Measurements from ENCODE around the gene CCNE1.

DNA sequence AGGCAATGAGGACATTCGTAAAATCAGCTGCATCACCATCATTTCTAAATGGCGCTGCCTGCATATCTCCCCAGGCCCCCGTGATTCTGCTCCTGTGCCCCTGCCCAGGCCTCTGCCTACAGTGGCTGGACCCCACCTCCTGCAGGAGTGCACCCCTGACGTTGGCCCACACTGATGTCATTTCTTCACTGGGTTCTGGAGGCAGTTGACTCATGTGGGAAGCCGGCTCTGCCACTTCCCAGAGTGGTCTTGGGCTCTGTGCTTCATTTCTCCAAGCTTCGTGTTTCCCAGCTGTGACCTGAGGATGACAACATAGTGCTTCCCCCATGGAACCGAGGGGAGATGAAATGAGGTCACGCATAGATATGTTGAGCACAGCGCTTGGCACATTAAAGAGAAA, 19.9 kb downstream of the CCNE1 start:
- TF ChIP-seq, protein P1, sequence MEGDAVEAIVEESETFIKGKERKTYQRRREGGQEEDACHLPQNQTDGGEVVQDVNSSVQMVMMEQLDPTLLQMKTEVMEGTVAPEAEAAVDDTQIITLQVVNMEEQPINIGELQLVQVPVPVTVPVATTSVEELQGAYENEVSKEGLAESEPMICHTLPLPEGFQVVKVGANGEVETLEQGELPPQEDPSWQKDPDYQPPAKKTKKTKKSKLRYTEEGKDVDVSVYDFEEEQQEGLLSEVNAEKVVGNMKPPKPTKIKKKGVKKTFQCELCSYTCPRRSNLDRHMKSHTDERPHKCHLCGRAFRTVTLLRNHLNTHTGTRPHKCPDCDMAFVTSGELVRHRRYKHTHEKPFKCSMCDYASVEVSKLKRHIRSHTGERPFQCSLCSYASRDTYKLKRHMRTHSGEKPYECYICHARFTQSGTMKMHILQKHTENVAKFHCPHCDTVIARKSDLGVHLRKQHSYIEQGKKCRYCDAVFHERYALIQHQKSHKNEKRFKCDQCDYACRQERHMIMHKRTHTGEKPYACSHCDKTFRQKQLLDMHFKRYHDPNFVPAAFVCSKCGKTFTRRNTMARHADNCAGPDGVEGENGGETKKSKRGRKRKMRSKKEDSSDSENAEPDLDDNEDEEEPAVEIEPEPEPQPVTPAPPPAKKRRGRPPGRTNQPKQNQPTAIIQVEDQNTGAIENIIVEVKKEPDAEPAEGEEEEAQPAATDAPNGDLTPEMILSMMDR (IDR thresholded peaks at IDR 0.05): no peak
- no peak for TF ChIP-seq POLR2A (IDR thresholded peaks at IDR 0.05)

Measured in Peyer's patch (tissue), 4 donors.